Neural progenitor cell (in vitro differentiated cells): Measurements from ENCODE around the gene MGME1. TPM values are rescaled to one million over a fixed set of nuclear protein-coding genes. Genes with fewer than 3 reads are reported as not detected.

Source experiments
- DNase-seq: peaks from one replicate; pipeline ENCODE4 v3.0.0-alpha.2; 2016; ENCODE audit warnings: low spot score
- H2AFZ ChIP-seq: fragments of 200-600 bp; sonication (generic); replicated peaks from 2 replicates; pipeline ENCODE4 v1.6.1; 2016; ENCODE audit warnings: antibody characterized with exemption
- H3F3A ChIP-seq: fragments of 200-600 bp; sonication (generic); 2 replicates; pipeline ENCODE4 v1.6.1; 2016; ENCODE audit warnings: antibody characterized with exemption, low read depth
- H3K27ac ChIP-seq: fragments of 200-600 bp; sonication (generic); 2 replicates; pipeline ENCODE4 v1.5.1; 2016; ENCODE audit warnings: mild to moderate bottlenecking
- H3K27me3 ChIP-seq: fragments of 200-600 bp; sonication (generic); 2 replicates; pipeline ENCODE4 v1.6.1; 2016; ENCODE audit warnings: mild to moderate bottlenecking, moderate library complexity
- H3K36me3 ChIP-seq: fragments of 200-600 bp; sonication (generic); 2 replicates; pipeline ENCODE4 v1.5.1; 2016
- H3K4me1 ChIP-seq: fragments of 200-600 bp; sonication (generic); 2 replicates; pipeline ENCODE4 v1.6.1; 2016; ENCODE audit warnings: mixed run types
- H3K4me2 ChIP-seq: fragments of 200-600 bp; sonication (generic); 2 replicates; pipeline ENCODE4 v1.6.1; 2016
- H3K4me3 ChIP-seq: fragments of 200-600 bp; sonication (generic); 2 replicates; pipeline ENCODE4 v1.5.1; 2016
- H3K79me2 ChIP-seq: fragments of 200-600 bp; sonication (generic); 2 replicates; pipeline ENCODE4 v1.6.1; 2016; ENCODE audit warnings: low read depth
- H3K9ac ChIP-seq: fragments of 200-600 bp; sonication (generic); 2 replicates; pipeline ENCODE4 v1.6.1; 2016
- H3K9me3 ChIP-seq: fragments of 200-600 bp; sonication (generic); 2 replicates; pipeline ENCODE4 v1.5.1; 2016; ENCODE audit warnings: low read depth
- H4K20me1 ChIP-seq: fragments of 200-600 bp; sonication (generic); 2 replicates; pipeline ENCODE4 v1.6.1; 2016; ENCODE audit warnings: low read depth
- H3K27ac Mint-ChIP-seq: 3 replicates; pipeline ENCODE4 v1.8.0; 2021; ENCODE audit warnings: mixed read lengths
- H3K27me3 Mint-ChIP-seq: 2 replicates; pipeline ENCODE4 v1.8.0; 2022; ENCODE audit warnings: low read depth, mild to moderate bottlenecking, inconsistent platforms, moderate library complexity, mixed read lengths; ENCODE audit not compliant: insufficient read depth
- H3K36me3 Mint-ChIP-seq: 3 replicates; pipeline ENCODE4 v1.8.0; 2021; ENCODE audit warnings: mixed read lengths
- H3K4me1 Mint-ChIP-seq: 3 replicates; pipeline ENCODE4 v1.8.0; 2021; ENCODE audit warnings: mixed read lengths
- H3K4me3 Mint-ChIP-seq: 3 replicates; pipeline ENCODE4 v1.8.0; 2021; ENCODE audit warnings: mild to moderate bottlenecking, moderate library complexity, mixed read lengths
- H3K9me3 Mint-ChIP-seq: 3 replicates; pipeline ENCODE4 v1.8.0; 2020; ENCODE audit warnings: mixed read lengths
- EZH2 ChIP-seq: fragments of 200-600 bp; sonication (generic); IDR thresholded peaks from 2 replicates; pipeline ENCODE4 v1.6.1; 2017; ENCODE audit warnings: antibody characterized with exemption, mild to moderate bottlenecking, moderate library complexity
- EZH2phosphoT487 ChIP-seq: fragments of 200-600 bp; sonication (generic); IDR thresholded peaks from 2 replicates; pipeline ENCODE4 v1.6.1; 2017; ENCODE audit warnings: antibody characterized with exemption
- total RNA-seq: library from RNA; depleted of rRNA; stranded (reverse); fragments of >200 nt; gene quantifications from 2 replicates; pipeline ENCODE4 v1.2.3, GENCODE V29; 2015; ENCODE audit warnings: low replicate concordance
- TF ChIP-seq, protein P1 (sequence below): fragments of 200-600 bp; sonication (generic); IDR thresholded peaks from 2 replicates; pipeline ENCODE4 v1.5.1; 2017; ENCODE audit warnings: antibody characterized with exemption, mild to moderate bottlenecking

Gene MGME1
- total RNA-seq, 1 donor from 2014 or later, result 87.2 TPM

DNA sequence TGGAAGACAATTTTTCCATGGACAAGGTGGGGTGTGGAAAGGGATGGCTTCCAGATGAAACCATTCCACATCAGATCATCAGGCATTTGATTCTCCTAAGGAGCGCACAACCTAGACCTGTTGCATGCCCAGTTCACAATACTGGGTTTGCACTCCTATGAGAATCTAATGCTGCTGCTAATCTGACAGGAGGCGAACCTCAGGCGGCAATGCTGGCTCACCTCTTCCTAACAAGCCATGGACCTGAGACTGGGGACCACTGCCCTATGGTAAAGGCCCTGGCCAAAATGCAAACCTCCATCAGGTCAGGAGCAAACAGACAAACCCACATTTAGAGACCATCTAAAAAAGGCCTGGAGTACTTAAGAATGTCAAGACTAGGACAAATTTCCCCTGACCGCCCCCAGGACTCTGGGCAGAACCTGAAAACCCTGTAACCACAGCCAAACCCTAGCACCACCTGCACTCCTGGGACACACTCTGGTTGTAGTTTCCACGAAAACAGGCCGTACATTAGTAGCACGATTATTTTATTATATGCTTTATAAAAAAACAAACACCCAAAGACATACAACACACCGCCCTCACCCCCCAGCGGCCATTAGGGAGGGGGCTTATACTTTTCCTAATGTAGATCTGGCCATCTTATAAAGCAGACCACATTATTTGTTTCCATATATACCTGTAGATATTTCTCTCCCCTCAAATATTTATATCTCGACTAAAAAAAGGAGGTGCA lies 27.6 kb upstream of the MGME1 start:
- peaks cover 10% of the 10 kb centered on the region for H3K27me3 ChIP-seq
- peaks cover 24% of the 10 kb centered on the region for H3K4me1 ChIP-seq
- peaks cover 75% of the 10 kb centered on the region for H3F3A ChIP-seq
- H3K79me2 ChIP-seq, result peaks cover 7% of the 10 kb centered on the region
- no peak for DNase-seq
- H3K9me3 Mint-ChIP-seq, result no peaks in the 10 kb centered on the region
- TF ChIP-seq EZH2phosphoT487, result no peak
- H3K36me3 Mint-ChIP-seq, result peaks cover 20% of the 10 kb centered on the region
- H3K9ac ChIP-seq, result no peak overlapping the region
- H3K4me2 ChIP-seq, result no peak overlapping the region
- peaks cover 5% of the 10 kb centered on the region for H3K36me3 ChIP-seq
- H3K4me3 Mint-ChIP-seq, result no peak overlapping the region
- peaks cover 70% of the 10 kb centered on the region for H4K20me1 ChIP-seq
- H3K4me1 Mint-ChIP-seq, result peaks cover 26% of the 10 kb centered on the region
- no peaks in the 10 kb centered on the region for H3K9me3 ChIP-seq
- H2AFZ ChIP-seq, result no peak overlapping the region
- H3K4me3 ChIP-seq, result no peak overlapping the region
- H3K27ac ChIP-seq, result no peak overlapping the region
- peaks cover 5% of the 10 kb centered on the region for H3K27me3 Mint-ChIP-seq
- H3K27ac Mint-ChIP-seq, result no peak overlapping the region

DNA sequence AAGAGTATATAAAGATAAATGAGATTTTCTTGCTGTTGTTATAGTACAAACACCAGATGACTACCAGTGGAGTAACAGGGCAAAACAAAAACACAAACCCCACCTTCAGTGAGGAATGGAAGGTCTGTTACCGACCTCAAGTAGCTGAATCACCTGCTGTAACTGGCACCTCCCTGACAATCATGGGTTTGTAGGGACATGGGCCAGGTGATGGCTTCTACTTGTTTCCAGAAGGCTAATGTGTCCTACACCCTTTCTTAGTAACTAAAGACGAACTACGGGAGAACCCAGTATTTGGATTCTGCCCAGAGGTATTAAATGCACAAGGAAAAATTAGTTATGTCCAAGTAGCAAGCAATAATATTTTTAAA lies 27.0 kb upstream of the MGME1 start:
- peaks cover 5% of the 10 kb centered on the region for H3K27me3 Mint-ChIP-seq
- H3K9me3 ChIP-seq, result no peaks in the 10 kb centered on the region
- H2AFZ ChIP-seq, result no peak overlapping the region
- H3K4me1 ChIP-seq, result peaks cover 22% of the 10 kb centered on the region
- H3F3A ChIP-seq, result peaks cover 81% of the 10 kb centered on the region
- no peak overlapping the region for H3K4me2 ChIP-seq
- TF ChIP-seq, protein P1, sequence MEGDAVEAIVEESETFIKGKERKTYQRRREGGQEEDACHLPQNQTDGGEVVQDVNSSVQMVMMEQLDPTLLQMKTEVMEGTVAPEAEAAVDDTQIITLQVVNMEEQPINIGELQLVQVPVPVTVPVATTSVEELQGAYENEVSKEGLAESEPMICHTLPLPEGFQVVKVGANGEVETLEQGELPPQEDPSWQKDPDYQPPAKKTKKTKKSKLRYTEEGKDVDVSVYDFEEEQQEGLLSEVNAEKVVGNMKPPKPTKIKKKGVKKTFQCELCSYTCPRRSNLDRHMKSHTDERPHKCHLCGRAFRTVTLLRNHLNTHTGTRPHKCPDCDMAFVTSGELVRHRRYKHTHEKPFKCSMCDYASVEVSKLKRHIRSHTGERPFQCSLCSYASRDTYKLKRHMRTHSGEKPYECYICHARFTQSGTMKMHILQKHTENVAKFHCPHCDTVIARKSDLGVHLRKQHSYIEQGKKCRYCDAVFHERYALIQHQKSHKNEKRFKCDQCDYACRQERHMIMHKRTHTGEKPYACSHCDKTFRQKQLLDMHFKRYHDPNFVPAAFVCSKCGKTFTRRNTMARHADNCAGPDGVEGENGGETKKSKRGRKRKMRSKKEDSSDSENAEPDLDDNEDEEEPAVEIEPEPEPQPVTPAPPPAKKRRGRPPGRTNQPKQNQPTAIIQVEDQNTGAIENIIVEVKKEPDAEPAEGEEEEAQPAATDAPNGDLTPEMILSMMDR, result no peak
- TF ChIP-seq EZH2phosphoT487 (no peak), EZH2 (no peak)
- H3K36me3 ChIP-seq, result peaks cover 10% of the 10 kb centered on the region
- no peak overlapping the region for H3K27ac Mint-ChIP-seq
- no peaks in the 10 kb centered on the region for H3K9me3 Mint-ChIP-seq
- no peak overlapping the region for H3K4me3 ChIP-seq
- no peak overlapping the region for H3K4me3 Mint-ChIP-seq
- peaks cover 13% of the 10 kb centered on the region for H3K79me2 ChIP-seq
- peaks cover 25% of the 10 kb centered on the region for H3K36me3 Mint-ChIP-seq
- H3K27me3 ChIP-seq, result peaks cover 10% of the 10 kb centered on the region
- peaks cover 66% of the 10 kb centered on the region for H4K20me1 ChIP-seq
- H3K4me1 Mint-ChIP-seq, result peaks cover 20% of the 10 kb centered on the region
- H3K9ac ChIP-seq, result no peak overlapping the region
- no peak overlapping the region for H3K27ac ChIP-seq
- DNase-seq, result no peak

GRCh38 chr20:17943343-17943742 lies 25.5 kb upstream of the MGME1 start:
- Histone ChIP-seq H3K27me3 (no peaks in the 10 kb centered on the region), H3K4me3 (no peak overlapping the region), H3K27ac (no peak overlapping the region), H3K4me1 (peaks cover 12% of the 10 kb centered on the region), H3K9ac (no peak overlapping the region), H3K79me2 (peaks cover 27% of the 10 kb centered on the region), H3K9me3 (no peaks in the 10 kb centered on the region), H4K20me1 (peaks cover 62% of the 10 kb centered on the region), H3K4me2 (no peak overlapping the region), H3F3A (peaks cover 88% of the 10 kb centered on the region), H3K36me3 (peaks cover 25% of the 10 kb centered on the region), H2AFZ (no peak overlapping the region)
- Mint-ChIP-seq H3K27ac (no peak overlapping the region), H3K27me3 (peaks cover 2% of the 10 kb centered on the region), H3K4me3 (no peak overlapping the region), H3K4me1 (peaks cover 12% of the 10 kb centered on the region), H3K9me3 (no peaks in the 10 kb centered on the region), H3K36me3 (peaks cover 40% of the 10 kb centered on the region)
- no peak for DNase-seq
- TF ChIP-seq EZH2 (no peak), EZH2phosphoT487 (no peak)
- TF ChIP-seq, protein P1, result no peak

DNA sequence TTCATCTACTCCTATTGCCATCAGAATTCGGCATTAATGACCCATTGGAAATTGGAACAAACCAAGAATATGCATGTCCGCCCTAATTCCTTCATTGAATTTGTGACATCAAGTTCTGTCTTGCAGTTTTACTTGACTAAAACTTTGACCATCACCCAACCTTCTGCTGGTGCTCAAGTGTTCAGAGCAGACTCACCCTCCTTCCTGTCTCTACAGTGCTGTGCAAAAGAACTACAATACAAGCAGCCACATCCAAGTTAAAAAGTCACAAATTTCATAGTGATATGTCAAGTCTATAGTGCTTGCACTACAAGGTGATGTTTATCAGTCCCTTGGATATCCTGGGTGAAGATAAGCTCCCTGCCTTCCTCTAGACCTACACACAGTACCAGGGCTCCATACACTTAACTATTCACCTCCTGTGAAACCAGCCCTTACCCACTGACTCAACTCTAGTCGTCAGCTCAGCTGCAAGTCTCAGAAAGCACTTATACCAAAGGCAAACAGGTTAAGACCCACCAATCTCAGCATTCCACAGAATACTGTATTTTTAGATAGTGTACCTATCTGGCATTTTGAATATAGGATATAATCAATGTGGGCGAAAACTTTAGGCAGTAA lies 23.9 kb upstream of the MGME1 start:
- no peak overlapping the region for H2AFZ ChIP-seq
- H3K36me3 ChIP-seq, result peaks cover 40% of the 10 kb centered on the region
- H3K9me3 ChIP-seq, result no peaks in the 10 kb centered on the region
- no peak overlapping the region for H3K4me2 ChIP-seq
- Mint-ChIP-seq H3K4me1 (peaks cover 3% of the 10 kb centered on the region), H3K36me3 (peaks cover 54% of the 10 kb centered on the region), H3K4me3 (no peak overlapping the region), H3K9me3 (no peaks in the 10 kb centered on the region), H3K27ac (no peak overlapping the region), H3K27me3 (peaks cover 2% of the 10 kb centered on the region)
- peaks cover 85% of the 10 kb centered on the region for H3F3A ChIP-seq
- H3K27me3 ChIP-seq, result no peaks in the 10 kb centered on the region
- no peak overlapping the region for H3K9ac ChIP-seq
- peaks cover 43% of the 10 kb centered on the region for H3K79me2 ChIP-seq
- no peak overlapping the region for H3K4me3 ChIP-seq
- TF ChIP-seq EZH2 (no peak), EZH2phosphoT487 (no peak)
- TF ChIP-seq, protein P1, result no peak
- peaks cover 59% of the 10 kb centered on the region for H4K20me1 ChIP-seq
- H3K27ac ChIP-seq, result no peak overlapping the region
- DNase-seq, result no peak
- H3K4me1 ChIP-seq, result no peaks in the 10 kb centered on the region
